Fibroblast of mammary gland (primary cell): ENCODE data around the gene SLC1A2.

ENCODE experiments used
- DNase-seq: peaks from one replicate; pipeline ENCODE4 v3.0.0-alpha.2; 2010; ENCODE audit warnings: low read depth
- H3K4me3 ChIP-seq: 2 replicates; pipeline ENCODE4 v1.5.1; 2011; ENCODE audit warnings: low read depth, mild to moderate bottlenecking, low read length, moderate library complexity; ENCODE audit not compliant: control insufficient read depth
- CTCF ChIP-seq: conservative IDR thresholded peaks from 2 replicates; pipeline ENCODE4 v1.5.1; 2011; ENCODE audit warnings: low read depth, low read length, inconsistent platforms; ENCODE audit not compliant: control insufficient read depth, insufficient read depth

Gene SLC1A2

GRCh38 chr11:35237351-35237750 lies 182.0 kb downstream of the SLC1A2 start:
- TF ChIP-seq CTCF = no peak
- no peak for DNase-seq
- H3K4me3 ChIP-seq = no peak overlapping the region

GRCh38 chr11:35236667-35237003 lies 182.7 kb downstream of the SLC1A2 start:
- DNase-seq = peak; percentile 52
- H3K4me3 ChIP-seq = no peak overlapping the region
- TF ChIP-seq CTCF = no peak

GRCh38 chr11:35235936-35236666 lies 183.3 kb downstream of the SLC1A2 start:
- TF ChIP-seq CTCF = no peak
- DNase-seq = peak; percentile 59
- H3K4me3 ChIP-seq = no peak overlapping the region

GRCh38 chr11:35235498-35235897 lies 183.9 kb downstream of the SLC1A2 start:
- no peak for TF ChIP-seq CTCF
- DNase-seq = no peak
- H3K4me3 ChIP-seq = no peak overlapping the region

GRCh38 chr11:35235157-35235468 lies 184.2 kb downstream of the SLC1A2 start:
- no peak for DNase-seq
- TF ChIP-seq CTCF = no peak

GRCh38 chr11:35234460-35235156 lies 184.8 kb downstream of the SLC1A2 start:
- DNase-seq = peak; percentile 67
- no peak overlapping the region for H3K4me3 ChIP-seq
- TF ChIP-seq CTCF = no peak

More at GRCh38 chr11:35235157-35235468, 184.2 kb downstream of the SLC1A2 start:
- no peak overlapping the region for H3K4me3 ChIP-seq
